Upper lobe of left lung (tissue), 6 donors: ENCODE data around the gene PRDM16. TPM values are rescaled to one million over a fixed set of nuclear protein-coding genes. Genes with fewer than 3 reads are reported as not detected.

Experiments used
- ATAC-seq, 2 donors: fragments of 200-7000 bp; cut with Tn5 transposase; one replicate each; pipeline ENCODE4 v1.9.1; 2022; ENCODE audit warnings: mild to moderate bottlenecking in 2 of 2, moderate library complexity in 2 of 2; ENCODE audit not compliant: low FRiP score in 2 of 2
- DNase-seq, 2 donors: peaks; one replicate each; pipeline ENCODE4 v3.0.0-alpha.2; 2019 to 2020
- H3K27ac ChIP-seq, 4 donors: fragments of 200-600 bp; sonication (generic); one replicate each; pipeline ENCODE4 v1.5.1; 2016 to 2019
- H3K27me3 ChIP-seq, 4 donors: fragments of 200-600 bp; sonication (generic); one replicate each; pipeline ENCODE4 v1.5.1; 2017 to 2019
- H3K36me3 ChIP-seq, 4 donors: fragments of 200-600 bp; sonication (generic); one replicate each; pipeline ENCODE4 v1.5.1; 2016 to 2019
- H3K4me1 ChIP-seq, 4 donors: fragments of 200-600 bp; sonication (generic); one replicate each; pipeline ENCODE4 v1.5.1; 2018 to 2019
- H3K4me3 ChIP-seq, 4 donors: fragments of 200-600 bp; sonication (generic); one replicate each; pipeline ENCODE4 v1.5.1; 2017 to 2019; ENCODE audit warnings: mild to moderate bottlenecking in 2 of 4, moderate library complexity in 1 of 4
- H3K9me3 ChIP-seq, 4 donors: fragments of 200-600 bp; sonication (generic); one replicate each; pipeline ENCODE4 v1.5.1; 2018 to 2019
- CTCF ChIP-seq, 6 experiments: fragments of 450-650 bp in 4 of 6; fragments of 200-600 bp in 2 of 6; sonication (generic) in 2 of 6; IDR thresholded peaks; one replicate each; pipeline ENCODE4 v1.5.1; 2016 to 2019; ENCODE audit warnings: antibody characterized with exemption in 6 of 6
- EP300 ChIP-seq, 4 donors: sonication (generic); formaldehyde crosslinking; IDR thresholded peaks; one replicate each; pipeline ENCODE4 v1.5.1; 2017; ENCODE audit warnings: antibody characterized with exemption in 4 of 4, control low read depth in 2 of 4
- POLR2A ChIP-seq, 4 donors: fragments of 450-650 bp; IDR thresholded peaks; one replicate each; pipeline ENCODE4 v1.5.1; 2016 to 2017; ENCODE audit warnings: antibody characterized with exemption in 4 of 4, mild to moderate bottlenecking in 2 of 4
- POLR2AphosphoS5 ChIP-seq, 2 donors: sonication (generic); formaldehyde crosslinking; IDR thresholded peaks; one replicate each; pipeline ENCODE4 v1.5.1; 2017; ENCODE audit warnings: antibody characterized with exemption in 2 of 2
- WGBS, 2 donors: methylation state at CpG; one replicate each; pipeline ENCODE4 v1.1.5; 2017 to 2018; 5-methylcytosine and 5-hydroxymethylcytosine counted together
- total RNA-seq, 6 donors: library from RNA; depleted of rRNA in 4 of 6; stranded (reverse); fragments of >200 nt in 4 of 6; gene quantifications; one replicate each; pipeline versions ENCODE4 v1.1.0 to v1.2.1, GENCODE V29; 2016 to 2021
- donor health status: DM: no; HTN: no; CAD: no; lungs with moderate emphysema.
- donor health status: DM: no; HTN: yes; CAD: no; lungs with severe emphysema.

PRDM16 gene
- total RNA-seq, 6 donors from 2014 or later, result 12.3 to 54.5 (median 21.2) TPM

- peaks cover 0 to 68% (median 37%) of the 10 kb centered on the region in 4 donors for H3K4me1 ChIP-seq
- no peaks in the 10 kb centered on the region for H3K36me3 ChIP-seq
- peaks cover 0 to 18% (median 7%) of the 10 kb centered on the region in 4 donors for H3K27me3 ChIP-seq
- H3K27ac ChIP-seq, result no peak overlapping the region
- DNase-seq, result peak in 1 of 2 donors; percentile 53
- no peak overlapping the region for H3K4me3 ChIP-seq
- 62 to 71% methylated on average over 2 to 9 of the region's 9 CpGs for WGBS, 2 donors
- TF ChIP-seq EP300 (IDR thresholded peaks at IDR 0.05) (no peak), POLR2AphosphoS5 (IDR thresholded peaks at IDR 0.05) (no peak), CTCF (IDR thresholded peaks at IDR 0.05) (no peak), POLR2A (IDR thresholded peaks at IDR 0.05) (no peak)
- no peak for ATAC-seq
- no peaks in the 10 kb centered on the region for H3K9me3 ChIP-seq
Observed at GRCh38 chr1:3077081-3077480, 8.1 kb downstream of the PRDM16 start.

- 74 to 86% methylated on average over 4 of the region's 4 CpGs for WGBS, 2 donors
- peaks cover 0 to 14% (median 7%) of the 10 kb centered on the region in 4 donors for H3K27me3 ChIP-seq
Observed at GRCh38 chr1:3077561-3077960, 8.6 kb downstream of the PRDM16 start.

GRCh38 chr1:3078430-3078861 lies 9.4 kb downstream of the PRDM16 start:
- DNase-seq, result peak in 1 of 2 donors; percentile 53
- Histone ChIP-seq H3K27me3 (peaks cover 0 to 5% (median 2%) of the 10 kb centered on the region in 4 donors), H3K4me3 (no peak overlapping the region), H3K36me3 (no peaks in the 10 kb centered on the region), H3K27ac (peak overlapping the region in 3 of 4 donors; percentile 25 to 54 (median 52)), H3K9me3 (no peaks in the 10 kb centered on the region), H3K4me1 (peaks cover 0 to 57% (median 36%) of the 10 kb centered on the region in 4 donors)
- TF ChIP-seq POLR2A (IDR thresholded peaks at IDR 0.05) (no peak), EP300 (IDR thresholded peaks at IDR 0.05) (no peak), POLR2AphosphoS5 (IDR thresholded peaks at IDR 0.05) (no peak), CTCF (IDR thresholded peaks at IDR 0.05) (no peak)
- peak in 1 of 2 donors; percentile 28 for ATAC-seq
- 37 to 41% methylated on average over 14 to 15 of the region's 15 CpGs for WGBS, 2 donors

More at GRCh38 chr1:3077561-3077960, 8.6 kb downstream of the PRDM16 start:
- TF ChIP-seq EP300 (IDR thresholded peaks at IDR 0.05) (no peak), POLR2A (IDR thresholded peaks at IDR 0.05) (no peak), POLR2AphosphoS5 (IDR thresholded peaks at IDR 0.05) (no peak), CTCF (IDR thresholded peaks at IDR 0.05) (no peak)
- Histone ChIP-seq H3K4me1 (peaks cover 0 to 66% (median 37%) of the 10 kb centered on the region in 4 donors), H3K9me3 (no peaks in the 10 kb centered on the region), H3K4me3 (no peak overlapping the region), H3K27ac (no peak overlapping the region), H3K36me3 (no peaks in the 10 kb centered on the region)
- DNase-seq (peak in 1 of 2 donors; percentile 52), ATAC-seq (no peak)

GRCh38 chr1:3078871-3079270 lies 9.9 kb downstream of the PRDM16 start:
- H3K4me1 ChIP-seq, result peaks cover 0 to 53% (median 34%) of the 10 kb centered on the region in 4 donors
- no peaks in the 10 kb centered on the region for H3K36me3 ChIP-seq
- no peaks in the 10 kb centered on the region for H3K9me3 ChIP-seq
- peak in 1 of 2 donors; percentile 82 for DNase-seq
- no peak for TF ChIP-seq CTCF (IDR thresholded peaks at IDR 0.05)
- TF ChIP-seq POLR2A (IDR thresholded peaks at IDR 0.05), result no peak
- TF ChIP-seq POLR2AphosphoS5 (IDR thresholded peaks at IDR 0.05), result no peak
- TF ChIP-seq EP300 (IDR thresholded peaks at IDR 0.05), result no peak
- WGBS, 2 donors, result 40 to 55% methylated on average over 21 to 24 of the region's 24 CpGs
- H3K4me3 ChIP-seq, result no peak overlapping the region
- peaks cover 0 to 1% (median 0%) of the 10 kb centered on the region in 4 donors for H3K27me3 ChIP-seq
- H3K27ac ChIP-seq, result peak overlapping the region in 3 of 4 donors; percentile 25 to 54 (median 52)
- no peak for ATAC-seq
